ENCODE data around the gene MSRB2. TPM values are rescaled to one million over a fixed set of nuclear protein-coding genes. Genes with fewer than 3 reads are reported as not detected.
A peak's percentile ranks its signal among the peaks of the same experiment; 100 is the strongest.

The MSRB2 gene
- polyA plus RNA-seq, 3 donors, result 19.7 to 37.3 (median 31.6) TPM

DNA sequence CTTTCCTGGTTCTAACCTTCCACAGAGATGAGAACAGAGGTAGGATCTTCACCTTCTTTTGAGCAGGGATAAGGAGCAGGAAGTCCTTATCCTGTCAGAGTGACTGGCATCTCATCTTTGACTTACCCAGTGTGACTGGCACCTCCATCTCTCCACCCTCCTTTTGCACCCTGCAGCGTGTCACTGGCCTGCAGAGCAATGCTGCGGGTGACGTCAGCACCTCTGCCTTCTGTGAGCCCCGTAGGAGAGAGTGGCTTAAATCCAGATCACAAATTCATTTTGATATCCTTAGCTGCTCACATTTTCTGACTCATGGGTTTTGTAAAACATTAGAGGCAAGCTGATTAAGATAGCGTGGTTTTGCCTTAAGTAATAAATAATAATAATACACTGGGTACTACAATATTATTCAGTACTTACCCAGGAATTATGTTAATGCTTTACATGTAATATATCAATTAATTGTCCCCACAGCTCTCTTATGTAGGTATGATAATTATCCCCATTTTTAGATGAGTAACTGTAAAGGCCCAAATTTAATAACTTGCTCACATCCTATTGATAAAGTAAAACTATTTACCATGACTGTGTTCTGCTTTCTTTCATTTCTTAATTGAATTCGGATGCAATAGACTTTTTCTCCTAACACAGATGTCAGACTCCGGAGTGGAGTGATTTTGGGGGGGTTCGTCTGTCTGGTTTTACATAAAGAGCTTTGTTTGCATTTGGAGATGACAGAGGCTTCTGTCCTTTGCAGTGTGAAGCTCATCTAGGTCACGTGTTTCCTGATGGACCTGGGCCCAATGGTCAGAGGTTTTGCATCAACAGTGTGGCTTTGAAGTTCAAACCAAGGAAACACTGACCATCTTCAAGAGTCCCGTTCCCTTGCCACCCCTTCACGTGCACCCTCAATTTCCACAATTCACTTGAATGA is 24.9 kb downstream of the MSRB2 start:
- no peak overlapping the region for H3K4me2 ChIP-seq (replicated peaks; ENCODE audit: extremely low read depth, low read length, poor library complexity, severe bottlenecking)
- peaks cover 36 to 57% of the 10 kb centered on the region in 2 donors for H3K36me3 ChIP-seq (replicated peaks in 1 of 2; ENCODE audit: control insufficient read depth in 1 of 2, insufficient read depth in 2 of 2, low read length in 2 of 2)
- TF ChIP-seq, protein P1, sequence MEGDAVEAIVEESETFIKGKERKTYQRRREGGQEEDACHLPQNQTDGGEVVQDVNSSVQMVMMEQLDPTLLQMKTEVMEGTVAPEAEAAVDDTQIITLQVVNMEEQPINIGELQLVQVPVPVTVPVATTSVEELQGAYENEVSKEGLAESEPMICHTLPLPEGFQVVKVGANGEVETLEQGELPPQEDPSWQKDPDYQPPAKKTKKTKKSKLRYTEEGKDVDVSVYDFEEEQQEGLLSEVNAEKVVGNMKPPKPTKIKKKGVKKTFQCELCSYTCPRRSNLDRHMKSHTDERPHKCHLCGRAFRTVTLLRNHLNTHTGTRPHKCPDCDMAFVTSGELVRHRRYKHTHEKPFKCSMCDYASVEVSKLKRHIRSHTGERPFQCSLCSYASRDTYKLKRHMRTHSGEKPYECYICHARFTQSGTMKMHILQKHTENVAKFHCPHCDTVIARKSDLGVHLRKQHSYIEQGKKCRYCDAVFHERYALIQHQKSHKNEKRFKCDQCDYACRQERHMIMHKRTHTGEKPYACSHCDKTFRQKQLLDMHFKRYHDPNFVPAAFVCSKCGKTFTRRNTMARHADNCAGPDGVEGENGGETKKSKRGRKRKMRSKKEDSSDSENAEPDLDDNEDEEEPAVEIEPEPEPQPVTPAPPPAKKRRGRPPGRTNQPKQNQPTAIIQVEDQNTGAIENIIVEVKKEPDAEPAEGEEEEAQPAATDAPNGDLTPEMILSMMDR (IDR thresholded peaks at IDR 0.05), result no peak
- WGBS (ENCODE audit: insufficient coverage), result 98% methylated on average over 4 of the region's 11 CpGs
- H3K4me3 Mint-ChIP-seq, result no peak overlapping the region
- peaks cover 0 to 7% (median 4%) of the 10 kb centered on the region in 7 donors for H3K9me3 Mint-ChIP-seq
- no peak overlapping the region for H3K27ac ChIP-seq (ENCODE audit: low read depth in 1 of 2, low read length in 2 of 2)
- peaks cover 39 to 45% of the 10 kb centered on the region in 2 donors for H3K36me3 Mint-ChIP-seq
- H2AFZ ChIP-seq (ENCODE audit: insufficient read depth, low read depth, low read length, poor library complexity, severe bottlenecking), result no peak overlapping the region
- peaks cover 1% of the 10 kb centered on the region for H3K4me1 Mint-ChIP-seq
- no peaks in the 10 kb centered on the region for H3K27me3 ChIP-seq (ENCODE audit: control insufficient read depth in 2 of 2, insufficient read depth in 2 of 2, low read length in 2 of 2)
- DNase-seq, result no peak
- no peaks in the 10 kb centered on the region for H3K4me1 ChIP-seq (ENCODE audit: control insufficient read depth in 1 of 2, insufficient read depth in 2 of 2, low read length in 2 of 2)
- peak overlapping the region in 3 of 7 donors; percentile 1 to 31 (median 11) for H3K27ac Mint-ChIP-seq
- H3K79me2 ChIP-seq (ENCODE audit: insufficient read depth, low read length), result no peaks in the 10 kb centered on the region
- H3K27me3 Mint-ChIP-seq (ENCODE audit: low read depth in 3 of 3), result no peaks in the 10 kb centered on the region
- no peak overlapping the region for H3K4me3 ChIP-seq (replicated peaks in 1 of 3; ENCODE audit: low read depth in 2 of 3, low read length in 3 of 3)
- intact Hi-C loops (cut with micrococcal nuclease), result no loop called here
- H3K9me3 ChIP-seq (replicated peaks in 1 of 2; ENCODE audit: control insufficient read depth in 1 of 2, insufficient read depth in 1 of 2, low read length in 2 of 2), result no peaks in the 10 kb centered on the region
- no peak overlapping the region for H3K9ac ChIP-seq (ENCODE audit: insufficient read depth, low read length, poor library complexity, severe bottlenecking)
- no peaks in the 10 kb centered on the region for H4K20me1 ChIP-seq (ENCODE audit: insufficient read depth, low read length)

DNA sequence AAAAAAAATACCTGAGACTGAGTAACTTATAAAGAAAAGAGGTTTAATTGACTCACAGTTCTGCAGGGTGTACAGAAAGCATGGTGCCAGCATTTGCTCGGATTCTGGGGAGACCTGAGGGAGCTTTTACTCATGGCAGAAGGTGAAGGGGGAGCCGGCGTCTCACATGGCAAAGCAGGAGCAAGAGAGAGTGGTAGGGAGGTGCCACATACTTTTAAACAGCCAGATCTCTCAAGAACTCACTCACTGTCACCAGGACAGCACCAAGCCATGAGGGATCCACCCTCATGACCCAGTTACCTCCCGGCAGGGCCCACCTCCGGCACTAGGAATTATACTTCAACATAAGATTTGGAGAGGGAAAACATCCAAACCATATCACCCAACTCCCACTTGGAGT is 25.8 kb downstream of the MSRB2 start:
- Histone ChIP-seq H4K20me1 (ENCODE audit: insufficient read depth, low read length) (no peaks in the 10 kb centered on the region), H2AFZ (ENCODE audit: insufficient read depth, low read depth, low read length, poor library complexity, severe bottlenecking) (no peak overlapping the region), H3K27ac (ENCODE audit: low read depth in 1 of 2, low read length in 2 of 2) (no peak overlapping the region), H3K4me1 (ENCODE audit: control insufficient read depth in 1 of 2, insufficient read depth in 2 of 2, low read length in 2 of 2) (no peaks in the 10 kb centered on the region), H3K36me3 (replicated peaks in 1 of 2; ENCODE audit: control insufficient read depth in 1 of 2, insufficient read depth in 2 of 2, low read length in 2 of 2) (peaks cover 36 to 57% of the 10 kb centered on the region in 2 donors), H3K4me2 (replicated peaks; ENCODE audit: extremely low read depth, low read length, poor library complexity, severe bottlenecking) (no peak overlapping the region), H3K27me3 (ENCODE audit: control insufficient read depth in 2 of 2, insufficient read depth in 2 of 2, low read length in 2 of 2) (no peaks in the 10 kb centered on the region), H3K4me3 (replicated peaks in 1 of 3; ENCODE audit: low read depth in 2 of 3, low read length in 3 of 3) (no peak overlapping the region), H3K9me3 (replicated peaks in 1 of 2; ENCODE audit: control insufficient read depth in 1 of 2, insufficient read depth in 1 of 2, low read length in 2 of 2) (no peaks in the 10 kb centered on the region), H3K79me2 (ENCODE audit: insufficient read depth, low read length) (no peaks in the 10 kb centered on the region), H3K9ac (ENCODE audit: insufficient read depth, low read length, poor library complexity, severe bottlenecking) (no peak overlapping the region)
- no peak overlapping the region for H3K4me3 Mint-ChIP-seq
- DNase-seq, result no peak
- peak overlapping the region in 1 of 7 donors; percentile 15 for H3K27ac Mint-ChIP-seq
- TF ChIP-seq, protein P1 (IDR thresholded peaks at IDR 0.05), result no peak
- intact Hi-C loops (cut with micrococcal nuclease), result no loop called here
- H3K9me3 Mint-ChIP-seq, result peaks cover 0 to 7% (median 4%) of the 10 kb centered on the region in 7 donors
- H3K27me3 Mint-ChIP-seq (ENCODE audit: low read depth in 3 of 3), result no peaks in the 10 kb centered on the region
- H3K36me3 Mint-ChIP-seq, result peaks cover 39 to 44% of the 10 kb centered on the region in 2 donors
- WGBS (ENCODE audit: insufficient coverage), result 85% methylated on average over 2 of the region's 5 CpGs
- no peaks in the 10 kb centered on the region for H3K4me1 Mint-ChIP-seq
